ENCODE results near the gene SECISBP2.

SECISBP2 gene

DNA sequence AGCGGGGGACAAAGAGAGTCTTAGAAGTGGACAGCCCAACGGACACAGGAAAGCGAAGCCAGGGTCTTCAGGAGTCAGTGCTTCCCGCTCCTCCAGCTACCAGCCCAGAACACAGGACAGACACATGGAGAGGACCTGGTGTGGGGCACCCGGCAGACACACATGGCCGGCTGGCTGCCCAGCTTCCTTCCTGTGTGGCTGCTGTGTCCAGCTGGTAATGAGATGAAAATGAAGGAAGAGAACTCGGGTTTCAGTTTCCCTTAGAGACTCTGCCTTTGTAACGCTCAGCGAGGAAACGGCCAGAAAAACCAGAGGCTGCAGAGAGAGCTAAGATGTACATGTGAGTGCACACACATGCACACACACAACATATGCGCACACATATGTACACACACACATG is 87.5 kb downstream of the SECISBP2 start:
- DNase-seq (ENCODE audit: low read depth), result no peak

- no peak for DNase-seq (ENCODE audit: low read depth)
Measured at GRCh38 chr9:89407070-89407469, 88.8 kb downstream of the SECISBP2 start.

DNA sequence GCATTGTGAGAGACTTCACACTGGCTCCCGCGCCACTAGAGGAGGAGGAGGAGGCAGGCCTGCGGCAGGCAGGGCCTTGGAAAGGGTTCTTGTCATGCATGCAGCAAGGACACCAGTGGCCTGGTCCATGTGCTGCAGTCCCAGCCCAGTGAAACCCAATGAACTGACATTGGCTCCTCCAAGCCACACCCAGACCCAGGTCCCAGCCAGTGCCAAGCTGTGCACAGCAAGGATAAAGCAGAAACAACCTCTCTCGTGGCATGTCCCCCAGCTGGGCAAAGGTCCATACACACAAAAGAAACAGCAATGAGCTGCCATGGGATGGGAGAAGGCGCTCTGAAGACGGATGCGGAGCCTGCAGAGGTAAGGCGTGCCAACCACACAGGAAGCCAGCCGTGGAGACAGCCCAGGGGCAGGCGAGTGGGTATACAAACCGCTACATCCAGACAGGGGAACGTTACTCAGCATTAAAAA is 90.4 kb downstream of the SECISBP2 start:
- peak; percentile 57 for DNase-seq (ENCODE audit: low read depth)

Data from stimulated activated CD8-positive, alpha-beta memory T cell treated with anti-CD3 and anti-CD28 coated beads, Interleukin-12 subunit alpha, Interleukin-12 subunit beta, amount 100 ng/mL, for 1 hour (primary cell).